Motor neuron (in vitro differentiated cells): ENCODE data around the gene RAB22A. TPM values are rescaled to one million over a fixed set of nuclear protein-coding genes. Genes with fewer than 3 reads are reported as not detected.
A peak's percentile ranks its signal among the peaks of the same experiment; 100 is the strongest.

ENCODE experiments used
- ATAC-seq, 8 experiments: fragments of 200-7000 bp; cut with Tn5 transposase; replicated peaks in 6 of 8; 2 replicates each; pipeline ENCODE4 v1.8.0; 2021; ENCODE audit warnings: mild to moderate bottlenecking in 8 of 8, moderate library complexity in 8 of 8
- H3K27ac ChIP-seq, 2 donors: fragments of 250-450 bp; sonication (Bioruptor Pico); 2 replicates each; pipeline ENCODE4 v1.9.0; 2021; ENCODE audit warnings: antibody characterized with exemption in 2 of 2, mild to moderate bottlenecking in 2 of 2, moderate library complexity in 1 of 2
- H3K4me1 ChIP-seq, 2 donors: fragments of 250-450 bp; sonication (Bioruptor Pico); replicated peaks in 1 of 2; 2 replicates each; pipeline ENCODE4 v1.6.1; 2021; ENCODE audit warnings: antibody characterized with exemption in 2 of 2, mild to moderate bottlenecking in 2 of 2, moderate library complexity in 1 of 2
- H3K4me3 ChIP-seq, 5 donors: fragments of 250-450 bp; sonication (Bioruptor Pico); 2 replicates each; pipeline ENCODE4 v1.9.0; 2021; ENCODE audit warnings: antibody characterized with exemption in 5 of 5, mild to moderate bottlenecking in 5 of 5, moderate library complexity in 4 of 5
- WGBS, 10 experiments: fragments of 450-650 bp; shearing (Covaris generic); methylation state at CpG; one replicate each; pipeline ENCODE4 v1.0.0; 2022; 5-methylcytosine and 5-hydroxymethylcytosine counted together
- in situ Hi-C, 9 experiments: fragments of 400-800 bp; cut with MboI; loops; one replicate each; pipeline ENCODE4 v1.15.0; 2021; ENCODE audit warnings: low sequenced_read_pairs in 9 of 9, low pct_unique_long_range_greater_than_20kb in 2 of 9; ENCODE audit not compliant: unreplicated experiment in 9 of 9
- total RNA-seq, 8 experiments: library from RNA; unstranded; fragments of 300-600 nt; gene quantifications; 2 replicates each; pipeline versions ENCODE4 v1.2.3 to v1.2.4, GENCODE V29; 2022

RAB22A gene
- total RNA-seq, 8 experiments from 2014 or later, result 10.8 to 28.4 (median 15.2) TPM

DNA sequence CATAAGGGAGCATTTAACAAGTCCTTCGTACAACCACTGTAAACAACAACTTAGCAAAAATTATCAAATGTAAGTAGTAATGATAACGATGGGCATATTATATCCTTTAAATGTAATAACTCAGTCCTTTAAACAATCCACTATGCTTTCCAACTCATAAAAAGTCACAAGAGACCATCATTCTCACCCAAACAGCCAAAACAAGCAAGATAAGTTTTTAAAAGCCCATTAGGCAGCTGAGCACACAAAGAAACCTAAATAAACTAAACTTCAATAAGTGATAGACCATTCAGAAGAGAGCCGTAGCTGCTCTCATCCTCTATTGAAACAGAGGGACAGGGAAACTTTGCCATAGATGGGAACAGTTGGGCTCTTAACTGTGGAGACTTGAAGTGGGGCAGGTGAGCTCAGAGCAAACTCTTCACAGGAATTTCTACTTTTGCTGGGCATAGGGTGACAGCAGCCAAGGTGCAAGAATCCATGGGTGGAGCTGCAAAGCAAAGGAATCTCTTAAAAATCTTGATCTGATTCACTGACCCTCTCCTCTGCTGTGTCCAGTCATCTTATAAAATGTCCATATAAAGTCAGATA, 22.5 kb downstream of the RAB22A start:
- in situ Hi-C loops, result no loop called here
- Histone ChIP-seq H3K4me1 (no peaks in the 10 kb centered on the region), H3K27ac (no peak overlapping the region), H3K4me3 (no peak overlapping the region)
- peak in 1 of 8 experiments; percentile 18 for ATAC-seq
- 43 to 100% (median 94%) methylated on average over 1 to 3 of the region's 3 CpGs; no CpG with 5 or more reads in 3 of the 10 experiments for WGBS, 10 experiments

DNA sequence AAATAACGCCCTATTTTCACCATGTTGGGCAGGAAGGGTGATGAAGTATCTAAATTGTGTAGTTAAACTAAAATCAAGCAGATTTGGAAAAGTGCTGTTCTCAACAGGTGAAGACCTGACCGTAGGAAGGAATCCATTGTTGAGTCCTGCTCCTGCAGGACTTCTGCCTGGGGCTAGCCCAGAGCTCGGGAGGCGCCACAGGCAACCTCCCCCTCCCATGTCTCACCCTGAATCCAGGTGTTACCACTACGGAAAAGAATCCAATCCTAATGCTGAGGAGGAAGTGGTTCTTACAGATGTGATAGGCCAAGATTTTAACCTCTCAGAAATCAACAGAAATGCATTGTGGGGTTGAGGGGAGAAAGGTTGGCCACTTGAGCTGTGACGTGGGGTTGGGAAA, 30.2 kb downstream of the RAB22A start:
- in situ Hi-C loops, result no loop called here
- no peak overlapping the region for H3K27ac ChIP-seq
- no peaks in the 10 kb centered on the region for H3K4me1 ChIP-seq
- ATAC-seq, result no peak
- WGBS, 10 experiments, result 78 to 100% (median 90%) methylated on average over 1 to 5 of the region's 6 CpGs; no CpG with 5 or more reads in 2 of the 10 experiments
- H3K4me3 ChIP-seq, result no peak overlapping the region

DNA sequence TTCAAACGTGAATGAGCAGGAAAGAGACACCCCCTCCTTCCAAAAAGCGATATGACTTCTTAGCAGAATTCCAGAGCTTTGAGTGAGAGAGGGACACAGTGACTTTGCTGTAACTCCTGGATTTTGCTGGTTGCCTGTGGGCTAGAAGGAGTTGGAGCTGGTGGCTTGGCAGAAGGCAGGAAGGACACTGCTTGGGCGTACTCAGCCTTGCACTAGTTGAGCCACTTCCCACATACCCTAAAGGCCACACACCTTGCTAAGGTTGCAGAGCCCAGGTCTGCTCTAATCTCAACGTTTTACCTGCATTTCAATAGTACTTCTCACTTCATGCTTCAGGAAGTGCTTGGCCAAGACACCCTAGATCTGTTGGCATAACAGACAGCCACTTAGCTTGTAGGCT, 30.6 kb downstream of the RAB22A start:
- ATAC-seq, result no peak
- H3K4me3 ChIP-seq, result no peak overlapping the region
- WGBS, 10 experiments, result 83 to 90% (median 84%) methylated on average over 1 to 4 of the region's 4 CpGs; no CpG with 5 or more reads in 7 of the 10 experiments

DNA sequence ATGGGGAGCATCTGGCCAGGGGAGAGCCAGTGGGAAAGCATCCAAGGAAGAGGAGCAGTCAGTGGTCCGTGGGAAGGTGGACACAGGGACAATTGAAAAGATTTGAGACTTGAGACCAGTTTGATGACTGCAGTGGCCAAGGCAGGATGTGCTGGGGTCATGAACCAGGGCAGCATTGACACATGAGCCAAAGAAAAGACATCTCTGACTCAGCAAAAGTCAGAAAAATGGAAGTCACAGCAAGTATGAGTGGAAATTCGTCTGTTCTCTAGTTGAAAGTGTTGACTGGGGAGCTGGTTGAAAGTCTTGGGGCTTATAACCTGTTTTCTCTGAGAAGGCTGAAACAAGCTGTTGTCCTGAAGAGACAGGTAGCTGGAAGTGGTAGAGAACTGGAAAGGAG, 31.3 kb downstream of the RAB22A start:
- H3K27ac ChIP-seq, result no peak overlapping the region
- 70 to 100% (median 85%) methylated on average over 1 to 2 of the region's 2 CpGs; no CpG with 5 or more reads in 2 of the 10 experiments for WGBS, 10 experiments
- no peak for ATAC-seq

More for the DNA sequence above, 30.6 kb downstream of the RAB22A start:
- no peaks in the 10 kb centered on the region for H3K4me1 ChIP-seq
- no peak overlapping the region for H3K27ac ChIP-seq
- in situ Hi-C loops, result no loop called here

DNA sequence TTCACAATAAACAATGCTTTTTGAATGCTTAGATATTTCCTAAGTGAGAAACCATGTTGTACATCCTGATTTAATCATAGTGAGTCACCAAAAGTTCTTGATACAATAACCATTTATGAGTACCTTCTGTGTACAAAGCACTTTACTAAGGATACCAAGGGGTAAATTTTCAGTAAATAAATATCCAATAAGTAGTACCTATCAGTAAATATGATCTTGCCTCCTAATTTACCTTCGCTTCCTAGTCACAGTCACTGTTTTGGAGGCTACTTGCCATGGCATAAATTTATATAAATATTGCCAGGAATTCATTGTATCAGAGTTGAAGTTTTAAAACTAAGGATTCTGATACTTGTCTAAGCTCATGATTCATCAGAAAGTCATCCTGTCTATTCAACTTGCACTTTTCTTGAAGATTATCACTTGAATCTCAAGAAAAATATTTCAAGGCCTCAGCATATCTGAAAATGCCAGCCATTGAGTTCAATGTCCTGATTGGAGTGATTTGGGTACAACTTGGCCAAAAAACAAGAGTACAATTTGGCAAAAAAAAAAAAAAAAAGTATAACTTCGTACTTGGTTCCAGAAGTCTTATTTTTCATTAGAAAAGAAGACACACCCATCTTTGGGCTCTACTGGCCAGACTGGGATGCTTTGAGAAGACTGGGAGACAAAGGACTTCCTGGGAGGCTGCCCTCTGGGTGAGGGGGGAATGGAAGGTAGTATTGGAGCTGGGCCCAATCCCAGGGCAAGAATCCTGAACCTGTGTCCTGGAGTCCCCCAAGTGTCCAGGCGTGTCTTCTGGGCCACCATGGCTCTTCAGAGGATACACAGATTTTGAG, 32.8 kb downstream of the RAB22A start:
- H3K4me1 ChIP-seq, result no peaks in the 10 kb centered on the region
- in situ Hi-C loops, result no loop called here
- no peak overlapping the region for H3K27ac ChIP-seq
- peak in 1 of 8 experiments; percentile 26 for ATAC-seq
- 60 to 100% (median 100%) methylated on average over 1 to 3 of the region's 3 CpGs; no CpG with 5 or more reads in 1 of the 10 experiments for WGBS, 10 experiments
- no peak overlapping the region for H3K4me3 ChIP-seq

More for the DNA sequence above, 31.3 kb downstream of the RAB22A start:
- Histone ChIP-seq H3K4me3 (no peak overlapping the region), H3K4me1 (no peaks in the 10 kb centered on the region)
- in situ Hi-C loops, result no loop called here

DNA sequence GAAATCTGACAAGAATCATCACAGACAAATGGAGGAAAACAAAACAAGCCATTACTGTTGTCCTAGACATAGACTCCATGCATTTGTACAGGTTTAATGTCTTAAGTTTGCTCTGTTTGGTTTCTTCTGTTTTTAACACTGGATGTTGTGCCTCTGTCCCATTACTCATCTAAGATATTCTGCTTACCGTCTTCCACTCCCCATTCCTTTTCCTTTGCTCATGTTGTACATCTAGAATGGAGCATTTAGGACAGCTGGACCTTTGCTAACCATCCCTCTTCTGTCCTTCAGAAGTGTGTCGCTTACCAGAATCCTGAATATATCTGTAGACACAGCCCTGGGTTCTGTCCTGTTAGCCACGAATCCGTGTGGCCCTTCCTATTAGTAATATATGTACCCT, 35.2 kb downstream of the RAB22A start:
- WGBS, 10 experiments, result 60 to 100% (median 85%) methylated on average over 1 to 4 of the region's 4 CpGs; no CpG with 5 or more reads in 1 of the 10 experiments
- no peak for ATAC-seq

DNA sequence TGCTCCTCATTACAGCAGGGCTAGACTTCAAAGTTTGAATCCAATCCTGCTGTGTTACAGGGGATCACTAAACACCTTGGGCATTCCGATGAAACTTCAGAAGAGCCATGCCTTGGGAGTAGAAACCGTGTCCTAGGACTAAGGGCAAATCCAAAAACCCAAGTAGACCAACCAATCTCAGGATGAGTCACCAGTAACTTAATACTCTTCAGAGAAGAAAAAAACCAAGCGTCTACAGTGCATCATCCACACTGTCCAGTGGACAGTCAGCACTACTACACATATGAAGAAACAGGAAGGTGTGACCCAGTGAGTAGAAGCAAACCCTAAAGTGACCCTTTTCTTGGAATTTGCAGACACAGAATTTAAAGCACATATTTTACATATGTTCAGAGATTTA, 40.1 kb downstream of the RAB22A start:
- WGBS, 10 experiments, result 40 to 100% (median 86%) methylated on average over 1 to 3 of the region's 3 CpGs; no CpG with 5 or more reads in 3 of the 10 experiments
- in situ Hi-C loops, result no loop called here
- peak in 3 of 8 experiments; percentile 27 to 100 (median 97) for ATAC-seq
- no peaks in the 10 kb centered on the region for H3K4me1 ChIP-seq
- H3K4me3 ChIP-seq, result no peak overlapping the region
- H3K27ac ChIP-seq, result no peak overlapping the region

More for the DNA sequence above, 35.2 kb downstream of the RAB22A start:
- Histone ChIP-seq H3K27ac (no peak overlapping the region), H3K4me3 (no peak overlapping the region), H3K4me1 (no peaks in the 10 kb centered on the region)
- in situ Hi-C loops, result no loop called here

DNA sequence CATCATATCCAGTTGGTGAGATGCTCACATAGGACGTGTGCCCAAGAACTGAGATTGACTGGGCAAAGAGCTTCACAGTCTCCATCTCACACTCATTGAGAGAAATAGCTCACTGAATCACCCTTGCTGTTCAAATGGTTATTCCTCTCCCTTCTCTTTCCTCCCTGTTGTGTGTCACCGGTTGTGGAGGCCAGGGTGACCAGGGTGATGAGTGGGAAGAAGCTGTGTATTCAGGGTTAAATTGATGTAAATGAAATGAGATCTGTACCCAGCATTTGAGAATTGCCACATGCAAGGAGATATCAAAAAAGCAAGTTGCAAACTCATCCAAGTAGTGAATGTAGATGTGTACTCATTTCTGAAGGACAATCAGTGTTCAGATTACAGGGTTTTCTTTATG, 43.0 kb downstream of the RAB22A start:
- in situ Hi-C loops, result no loop called here
- WGBS, 10 experiments, result 71 to 100% (median 88%) methylated on average over 1 to 2 of the region's 2 CpGs; no CpG with 5 or more reads in 4 of the 10 experiments
- Histone ChIP-seq H3K4me1 (no peaks in the 10 kb centered on the region), H3K4me3 (no peak overlapping the region), H3K27ac (no peak overlapping the region)
- no peak for ATAC-seq

DNA sequence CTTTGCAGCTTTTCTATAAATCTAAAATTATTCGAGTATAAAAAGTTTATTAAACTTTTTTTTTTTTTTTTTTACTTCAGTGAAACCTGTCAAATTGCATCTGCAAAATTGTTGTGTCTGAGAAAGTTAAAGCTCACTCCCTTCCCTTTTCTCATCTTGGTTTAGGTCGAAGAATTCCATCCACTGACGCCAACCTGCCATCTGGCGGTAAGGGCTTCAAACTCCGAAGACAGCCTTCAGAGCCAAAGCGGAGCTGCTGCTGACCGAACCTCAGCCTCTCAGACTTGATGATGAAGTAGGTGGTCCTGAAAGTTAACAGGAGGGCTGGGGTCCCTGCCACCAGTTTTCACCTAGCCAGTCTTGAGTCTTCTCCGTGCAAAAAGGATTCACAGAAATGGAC, 49.9 kb downstream of the RAB22A start:
- in situ Hi-C loops, result no loop called here
- ATAC-seq, result no peak
- H3K4me3 ChIP-seq, result no peak overlapping the region
- WGBS, 10 experiments, result 62 to 95% (median 85%) methylated on average over 1 to 8 of the region's 8 CpGs
- H3K4me1 ChIP-seq, result no peaks in the 10 kb centered on the region
- H3K27ac ChIP-seq, result no peak overlapping the region

DNA sequence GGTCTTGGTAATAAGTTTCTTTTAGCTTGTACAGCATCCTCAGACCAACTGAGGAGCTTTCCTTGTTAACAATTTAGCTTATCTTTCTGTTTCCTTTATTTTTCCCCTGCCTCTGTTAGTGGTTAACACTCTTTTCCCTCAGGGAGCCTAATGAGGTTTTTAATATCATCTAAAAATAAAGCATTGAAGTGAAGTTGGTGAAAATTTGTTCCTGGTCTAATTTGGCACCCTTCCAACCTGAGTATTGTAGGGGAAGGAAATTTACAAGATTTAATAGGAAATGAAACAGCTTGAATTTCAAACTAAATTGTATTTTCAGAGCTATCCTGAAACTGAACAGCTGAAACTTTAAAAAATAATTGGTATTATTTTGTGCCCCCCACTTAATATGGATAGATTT, 51.4 kb downstream of the RAB22A start:
- Histone ChIP-seq H3K4me1 (peaks cover 6 to 8% of the 10 kb centered on the region in 2 donors), H3K4me3 (no peak overlapping the region), H3K27ac (no peak overlapping the region)
- no peak for ATAC-seq
- in situ Hi-C loops, result no loop called here

DNA sequence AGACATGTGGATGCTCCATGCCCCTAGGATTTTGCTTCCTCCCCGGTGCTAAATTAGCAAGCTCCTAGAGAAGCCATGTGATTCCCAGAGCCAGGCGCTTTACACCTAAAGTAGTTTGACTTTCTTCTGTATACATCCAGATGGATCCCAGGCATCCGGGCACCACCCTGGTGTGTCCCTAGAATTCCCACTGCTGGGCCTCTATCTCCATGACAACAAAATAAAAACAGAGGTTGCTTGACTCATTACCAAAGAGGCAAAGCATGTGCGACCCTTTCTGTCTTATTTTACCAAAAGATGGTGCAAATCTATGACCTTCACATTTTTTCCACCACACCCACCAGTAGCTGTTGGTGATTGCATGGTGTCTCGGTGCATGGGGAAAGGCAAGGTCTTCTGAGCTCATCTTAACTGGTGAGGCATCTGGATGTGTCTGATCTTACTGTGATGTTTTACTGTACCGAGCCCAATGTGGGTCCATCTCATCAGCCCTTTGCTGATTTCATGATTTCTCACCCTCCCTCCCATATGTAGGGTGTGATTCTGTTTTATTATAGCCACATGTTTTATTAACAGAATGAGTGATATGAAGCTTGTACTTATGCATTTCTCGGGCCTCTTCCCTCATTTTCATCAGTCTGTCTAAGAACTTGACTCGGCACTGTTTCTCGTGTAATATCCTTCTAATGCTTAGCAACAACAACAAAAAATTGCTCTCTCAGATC, 52.1 kb downstream of the RAB22A start:
- 30 to 100% (median 78%) methylated on average over 2 to 9 of the region's 9 CpGs; no CpG with 5 or more reads in 1 of the 10 experiments for WGBS, 10 experiments
- H3K4me1 ChIP-seq, result peaks cover 10 to 15% of the 10 kb centered on the region in 2 donors
- ATAC-seq, result peak in 4 of 8 experiments; percentile 16 to 89 (median 78)
- no peak overlapping the region for H3K27ac ChIP-seq
- H3K4me3 ChIP-seq, result no peak overlapping the region
- in situ Hi-C loops, result no loop called here

DNA sequence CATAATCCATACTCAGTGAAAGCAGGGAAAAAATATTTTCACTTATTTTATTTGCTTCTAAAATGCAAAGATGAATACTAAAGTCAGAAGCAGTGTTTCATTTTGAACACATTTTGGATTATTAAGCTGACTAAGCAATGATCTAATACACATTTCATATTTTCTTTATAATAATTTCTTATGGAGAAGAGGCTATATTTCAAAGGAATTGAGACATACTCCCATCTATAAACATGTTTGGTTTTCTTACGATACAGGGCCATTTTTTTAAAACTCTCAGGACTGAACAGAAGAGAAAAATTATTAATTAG, 52.6 kb downstream of the RAB22A start:
- peaks cover 14 to 19% of the 10 kb centered on the region in 2 donors for H3K4me1 ChIP-seq
- no peak overlapping the region for H3K4me3 ChIP-seq
- ATAC-seq, result no peak
- in situ Hi-C loops, result no loop called here
- 67 to 100% (median 100%) methylated on average over 1 of the region's 1 CpG; no CpG with 5 or more reads in 2 of the 10 experiments for WGBS, 10 experiments
- H3K27ac ChIP-seq, result no peak overlapping the region

DNA sequence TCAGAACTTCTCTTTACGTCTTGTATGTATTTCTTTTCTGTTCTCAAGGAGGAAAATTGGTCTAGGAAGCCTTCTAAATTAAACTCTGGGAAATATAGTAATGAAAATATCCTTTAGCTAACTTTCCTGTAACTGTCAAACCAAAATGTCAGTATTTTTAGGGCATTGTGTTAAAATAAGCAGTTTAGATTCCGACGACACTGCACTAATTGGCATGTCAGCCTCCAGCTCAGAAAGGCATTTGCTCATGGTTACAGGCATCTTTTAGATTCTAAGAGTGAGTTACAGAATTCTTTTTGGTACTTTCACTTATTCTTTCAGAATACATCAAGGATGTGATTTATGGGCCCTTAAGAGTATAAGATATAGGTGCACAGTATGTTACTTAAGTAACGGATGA, 53.5 kb downstream of the RAB22A start:
- WGBS, 10 experiments, result 88 to 100% (median 94%) methylated on average over 2 to 4 of the region's 4 CpGs; no CpG with 5 or more reads in 1 of the 10 experiments
- in situ Hi-C loops, result no loop called here
- ATAC-seq, result no peak
- no peak overlapping the region for H3K4me3 ChIP-seq
- no peak overlapping the region for H3K27ac ChIP-seq
- H3K4me1 ChIP-seq, result peaks cover 14 to 19% of the 10 kb centered on the region in 2 donors
